Ishikawa (cell line): Measurements from ENCODE around the gene CAMTA1.

Source experiments
- CEBPB ChIP-seq: IDR thresholded peaks from 2 replicates; pipeline ENCODE4 v1.6.1; 2012
- CREB1 ChIP-seq: IDR thresholded peaks from 2 replicates; pipeline ENCODE4 v1.6.1; 2012; ENCODE audit warnings: low read depth
- EGR1 ChIP-seq: IDR thresholded peaks from 2 replicates; pipeline ENCODE4 v1.6.1; 2012
- EP300 ChIP-seq: IDR thresholded peaks from 2 replicates; pipeline ENCODE4 v1.6.1; 2012; ENCODE audit warnings: borderline replicate concordance
- FOXM1 ChIP-seq: IDR thresholded peaks from 2 replicates; pipeline ENCODE4 v1.6.1; 2012; ENCODE audit warnings: low read depth, borderline replicate concordance
- MAX ChIP-seq: IDR thresholded peaks from 2 replicates; pipeline ENCODE4 v1.6.1; 2012
- NFIC ChIP-seq: IDR thresholded peaks from 2 replicates; pipeline ENCODE4 v1.6.1; 2012
- RAD21 ChIP-seq: IDR thresholded peaks from 2 replicates; pipeline ENCODE4 v1.6.1; 2012; ENCODE audit warnings: low read depth
- TAF1 ChIP-seq: IDR thresholded peaks from 2 replicates; pipeline ENCODE4 v1.6.1; 2012; ENCODE audit warnings: low read depth, mild to moderate bottlenecking
- TCF12 ChIP-seq: IDR thresholded peaks from 2 replicates; pipeline ENCODE4 v1.6.1; 2012; ENCODE audit warnings: low read depth
- TEAD4 ChIP-seq: IDR thresholded peaks from 2 replicates; pipeline ENCODE4 v1.6.1; 2012
- YY1 ChIP-seq: IDR thresholded peaks from 2 replicates; pipeline ENCODE4 v1.6.1; 2012; ENCODE audit warnings: low read depth
- ZBTB7A ChIP-seq: IDR thresholded peaks from 2 replicates; pipeline ENCODE4 v1.6.1; 2012; ENCODE audit warnings: low read depth
- TF ChIP-seq, protein P1 (sequence below): IDR thresholded peaks from 2 replicates; pipeline ENCODE4 v1.6.1; 2012
- TF ChIP-seq, protein P2 (sequence below): IDR thresholded peaks from 2 replicates; pipeline ENCODE4 v1.6.1; 2012; ENCODE audit warnings: low read depth, mild to moderate bottlenecking

CAMTA1 gene

DNA sequence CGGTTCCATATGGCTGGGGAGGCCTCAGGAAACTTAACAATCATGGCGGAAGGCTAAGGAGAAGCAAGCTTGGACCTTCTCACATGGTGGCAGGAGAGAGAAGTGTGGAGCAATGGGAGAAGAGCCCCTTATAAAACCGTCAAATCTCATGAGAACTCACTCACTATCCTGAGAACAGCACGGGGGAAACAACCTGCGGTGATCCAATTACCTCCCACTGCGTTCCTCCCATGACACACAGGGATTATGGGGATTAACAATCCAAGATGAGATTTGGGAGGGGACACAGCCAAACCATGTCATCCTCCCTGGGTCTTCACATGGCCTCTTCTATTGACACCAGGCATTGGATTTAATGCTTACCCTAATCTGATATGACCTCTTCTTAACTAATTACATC, 530.7 kb downstream of the CAMTA1 start:
- TF ChIP-seq EP300, result no peak
- no peak for TF ChIP-seq MAX
- TF ChIP-seq NFIC, result no peak
- no peak for TF ChIP-seq TEAD4
- TF ChIP-seq TCF12, result no peak
- no peak for TF ChIP-seq CEBPB
- TF ChIP-seq, protein P1, sequence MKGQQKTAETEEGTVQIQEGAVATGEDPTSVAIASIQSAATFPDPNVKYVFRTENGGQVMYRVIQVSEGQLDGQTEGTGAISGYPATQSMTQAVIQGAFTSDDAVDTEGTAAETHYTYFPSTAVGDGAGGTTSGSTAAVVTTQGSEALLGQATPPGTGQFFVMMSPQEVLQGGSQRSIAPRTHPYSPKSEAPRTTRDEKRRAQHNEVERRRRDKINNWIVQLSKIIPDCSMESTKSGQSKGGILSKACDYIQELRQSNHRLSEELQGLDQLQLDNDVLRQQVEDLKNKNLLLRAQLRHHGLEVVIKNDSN, result no peak
- no peak for TF ChIP-seq CREB1
- no peak for TF ChIP-seq TAF1
- no peak for TF ChIP-seq FOXM1
- TF ChIP-seq YY1, result no peak
- TF ChIP-seq ZBTB7A, result no peak
- TF ChIP-seq, protein P2, sequence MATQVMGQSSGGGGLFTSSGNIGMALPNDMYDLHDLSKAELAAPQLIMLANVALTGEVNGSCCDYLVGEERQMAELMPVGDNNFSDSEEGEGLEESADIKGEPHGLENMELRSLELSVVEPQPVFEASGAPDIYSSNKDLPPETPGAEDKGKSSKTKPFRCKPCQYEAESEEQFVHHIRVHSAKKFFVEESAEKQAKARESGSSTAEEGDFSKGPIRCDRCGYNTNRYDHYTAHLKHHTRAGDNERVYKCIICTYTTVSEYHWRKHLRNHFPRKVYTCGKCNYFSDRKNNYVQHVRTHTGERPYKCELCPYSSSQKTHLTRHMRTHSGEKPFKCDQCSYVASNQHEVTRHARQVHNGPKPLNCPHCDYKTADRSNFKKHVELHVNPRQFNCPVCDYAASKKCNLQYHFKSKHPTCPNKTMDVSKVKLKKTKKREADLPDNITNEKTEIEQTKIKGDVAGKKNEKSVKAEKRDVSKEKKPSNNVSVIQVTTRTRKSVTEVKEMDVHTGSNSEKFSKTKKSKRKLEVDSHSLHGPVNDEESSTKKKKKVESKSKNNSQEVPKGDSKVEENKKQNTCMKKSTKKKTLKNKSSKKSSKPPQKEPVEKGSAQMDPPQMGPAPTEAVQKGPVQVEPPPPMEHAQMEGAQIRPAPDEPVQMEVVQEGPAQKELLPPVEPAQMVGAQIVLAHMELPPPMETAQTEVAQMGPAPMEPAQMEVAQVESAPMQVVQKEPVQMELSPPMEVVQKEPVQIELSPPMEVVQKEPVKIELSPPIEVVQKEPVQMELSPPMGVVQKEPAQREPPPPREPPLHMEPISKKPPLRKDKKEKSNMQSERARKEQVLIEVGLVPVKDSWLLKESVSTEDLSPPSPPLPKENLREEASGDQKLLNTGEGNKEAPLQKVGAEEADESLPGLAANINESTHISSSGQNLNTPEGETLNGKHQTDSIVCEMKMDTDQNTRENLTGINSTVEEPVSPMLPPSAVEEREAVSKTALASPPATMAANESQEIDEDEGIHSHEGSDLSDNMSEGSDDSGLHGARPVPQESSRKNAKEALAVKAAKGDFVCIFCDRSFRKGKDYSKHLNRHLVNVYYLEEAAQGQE, result no peak
- no peak for TF ChIP-seq RAD21

DNA sequence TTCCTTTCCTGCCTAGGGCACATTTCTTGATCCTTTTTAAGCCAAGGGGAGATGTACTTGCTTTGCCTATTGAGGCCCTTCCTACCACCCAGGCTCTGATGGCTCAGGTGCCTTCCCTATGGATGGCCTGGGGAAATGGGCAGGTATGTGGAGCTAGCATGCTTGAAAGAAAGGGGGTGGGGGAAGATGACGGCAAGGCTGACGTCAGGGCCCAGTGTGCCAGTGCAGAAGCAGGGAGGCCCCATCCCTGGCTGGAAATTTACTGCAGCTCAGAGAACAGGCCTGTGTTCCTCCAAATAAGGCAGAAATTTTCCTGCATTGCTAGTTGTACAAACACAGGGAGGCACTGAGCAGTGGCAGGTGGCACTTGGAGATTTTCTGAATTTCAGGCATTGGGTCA, 532.6 kb downstream of the CAMTA1 start:
- TF ChIP-seq NFIC (no peak), TEAD4 (no peak), FOXM1 (no peak), CEBPB (no peak), RAD21 (no peak)
- TF ChIP-seq, protein P2, result no peak

GRCh38 chr1:7319196-7319595, 533.9 kb downstream of the CAMTA1 start:
- TF ChIP-seq RAD21, result no peak
- TF ChIP-seq YY1, result no peak
- no peak for TF ChIP-seq EP300
- TF ChIP-seq, protein P2, result no peak
- TF ChIP-seq TCF12, result no peak
- TF ChIP-seq CEBPB, result no peak
- no peak for TF ChIP-seq FOXM1
- TF ChIP-seq NFIC, result no peak
- no peak for TF ChIP-seq TEAD4
- TF ChIP-seq TAF1, result no peak
- no peak for TF ChIP-seq MAX
- TF ChIP-seq ZBTB7A, result no peak

- no peak for TF ChIP-seq TCF12
- TF ChIP-seq TAF1, result no peak
- TF ChIP-seq CEBPB, result no peak
- TF ChIP-seq, protein P1, result no peak
- no peak for TF ChIP-seq FOXM1
- TF ChIP-seq RAD21, result no peak
- no peak for TF ChIP-seq CREB1
- TF ChIP-seq, protein P2, result no peak
- TF ChIP-seq TEAD4, result no peak
- TF ChIP-seq EP300, result no peak
- TF ChIP-seq ZBTB7A, result no peak
- no peak for TF ChIP-seq EGR1
- TF ChIP-seq YY1, result no peak
- TF ChIP-seq NFIC, result no peak
- TF ChIP-seq MAX, result no peak
Observed at GRCh38 chr1:7320661-7321060, 535.4 kb downstream of the CAMTA1 start.
